Right lobe of liver (tissue), 6 donors: ENCODE data around the gene THEMIS. TPM values are rescaled to one million over a fixed set of nuclear protein-coding genes. Genes with fewer than 3 reads are reported as not detected.

ENCODE experiments used
- ATAC-seq, 4 donors: fragments of 200-7000 bp; cut with Tn5 transposase; one replicate each; pipeline ENCODE4 v1.9.1; 2020; ENCODE audit warnings: mild to moderate bottlenecking in 4 of 4, moderate library complexity in 4 of 4
- DNase-seq, 3 donors: peaks; one replicate each; pipeline ENCODE4 v3.0.0-alpha.2; 2020
- H3K27ac ChIP-seq, 3 donors: fragments of 200-600 bp; one replicate each; pipeline ENCODE4 v1.8.0; 2022
- H3K27me3 ChIP-seq, 2 donors: fragments of 200-600 bp; one replicate each; pipeline ENCODE4 v1.8.0; 2022
- H3K36me3 ChIP-seq, 4 donors: fragments of 200-600 bp; sonication (generic) in 1 of 4; one replicate each; pipeline versions ENCODE4 v1.5.1 to v1.8.0; 2017 to 2022; ENCODE audit warnings: control low read depth in 1 of 4
- H3K4me1 ChIP-seq, 4 donors: fragments of 200-600 bp; sonication (generic) in 1 of 4; one replicate each; pipeline versions ENCODE4 v1.5.1 to v1.8.0; 2017 to 2022; ENCODE audit warnings: control low read depth in 1 of 4
- H3K4me3 ChIP-seq, 3 donors: fragments of 200-600 bp; one replicate each; pipeline ENCODE4 v1.8.0; 2022
- H3K9me3 ChIP-seq, 4 donors: fragments of 200-600 bp; sonication (generic) in 1 of 4; one replicate each; pipeline versions ENCODE4 v1.5.1 to v1.8.0; 2017 to 2022; ENCODE audit warnings: control low read depth in 1 of 4
- POLR2A ChIP-seq: fragments of 450-650 bp; IDR thresholded peaks from one replicate; pipeline ENCODE4 v1.6.1; 2017; ENCODE audit warnings: antibody characterized with exemption, mild to moderate bottlenecking
- WGBS: methylation state at CpG from one replicate; pipeline ENCODE4 v1.1.6; 2018; ENCODE audit warnings: low coverage, low lambda C conversion rate; ENCODE audit not compliant: insufficient coverage; ENCODE audit errors: missing lambda C conversion rate; 5-methylcytosine and 5-hydroxymethylcytosine counted together
- intact Hi-C, 2 donors: fragments of 100-400 bp; cut with DNase I; formaldehyde crosslinking; loops; one replicate each; pipeline versions ENCODE4 v1.11.2 to v1.14.1; 2022
- total RNA-seq, 6 experiments: library from RNA; depleted of rRNA in 2 of 6; stranded (reverse); fragments of >200 nt in 2 of 6; fragmentation: NEBNext Ultra II Directional in 3 of 6; extraction: Animal tissue kit (Norgen Biotek cat#: 25700) in 3 of 6; gene quantifications; one replicate each; pipeline versions ENCODE4 v1.1.0 to v1.2.4, GENCODE V29; 2016 to 2023
- TF ChIP-seq, protein P1 (sequence below), 4 donors: fragments of 200-600 bp in 3 of 4; fragments of 450-650 bp in 1 of 4; IDR thresholded peaks; one replicate each; pipeline versions ENCODE4 v1.5.1 to v1.8.0; 2016 to 2022; ENCODE audit warnings: antibody characterized with exemption in 4 of 4, mild to moderate bottlenecking in 2 of 4
- donor health status: DM: no; HTN: yes; CAD: no.
- donor health status: DM: no; HTN: no; CAD: no.
- donor health status: DM: no; HTN: no; CAD: no.
- donor health status: DM: no; HTN: yes; CAD: no.
- donor health status: DM: no; HTN: yes; CAD: no.

Gene THEMIS
- total RNA-seq, 6 experiments from 2014 or later: 0.09 to 0.61 (median 0.17) TPM; not detected in 1

DNA sequence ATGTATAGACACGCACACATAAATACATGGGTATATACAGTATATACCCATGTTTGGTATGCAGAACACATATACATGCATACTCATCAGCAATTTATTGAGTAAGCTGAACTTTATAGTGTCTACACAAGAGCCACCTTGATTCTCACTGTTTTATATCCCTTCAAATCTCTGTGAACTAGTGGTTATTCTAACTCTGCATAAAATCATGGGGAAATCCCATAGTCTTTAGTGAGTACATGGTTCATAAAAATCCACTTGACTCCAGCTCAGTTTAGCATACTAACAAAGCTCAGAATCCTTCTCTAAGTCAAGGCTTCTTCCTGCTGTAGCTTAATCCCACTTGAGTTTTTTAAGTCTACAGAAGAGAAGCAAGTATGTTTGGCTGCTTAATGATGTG is 104.1 kb downstream of the THEMIS start:
- Histone ChIP-seq H3K36me3 (no peaks in the 10 kb centered on the region), H3K9me3 (no peaks in the 10 kb centered on the region), H3K4me1 (no peaks in the 10 kb centered on the region), H3K27me3 (no peaks in the 10 kb centered on the region), H3K27ac (no peak overlapping the region), H3K4me3 (no peak overlapping the region)
- no peak for ATAC-seq
- no peak for DNase-seq
- TF ChIP-seq POLR2A: no peak
- TF ChIP-seq, protein P1, sequence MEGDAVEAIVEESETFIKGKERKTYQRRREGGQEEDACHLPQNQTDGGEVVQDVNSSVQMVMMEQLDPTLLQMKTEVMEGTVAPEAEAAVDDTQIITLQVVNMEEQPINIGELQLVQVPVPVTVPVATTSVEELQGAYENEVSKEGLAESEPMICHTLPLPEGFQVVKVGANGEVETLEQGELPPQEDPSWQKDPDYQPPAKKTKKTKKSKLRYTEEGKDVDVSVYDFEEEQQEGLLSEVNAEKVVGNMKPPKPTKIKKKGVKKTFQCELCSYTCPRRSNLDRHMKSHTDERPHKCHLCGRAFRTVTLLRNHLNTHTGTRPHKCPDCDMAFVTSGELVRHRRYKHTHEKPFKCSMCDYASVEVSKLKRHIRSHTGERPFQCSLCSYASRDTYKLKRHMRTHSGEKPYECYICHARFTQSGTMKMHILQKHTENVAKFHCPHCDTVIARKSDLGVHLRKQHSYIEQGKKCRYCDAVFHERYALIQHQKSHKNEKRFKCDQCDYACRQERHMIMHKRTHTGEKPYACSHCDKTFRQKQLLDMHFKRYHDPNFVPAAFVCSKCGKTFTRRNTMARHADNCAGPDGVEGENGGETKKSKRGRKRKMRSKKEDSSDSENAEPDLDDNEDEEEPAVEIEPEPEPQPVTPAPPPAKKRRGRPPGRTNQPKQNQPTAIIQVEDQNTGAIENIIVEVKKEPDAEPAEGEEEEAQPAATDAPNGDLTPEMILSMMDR (IDR thresholded peaks at IDR 0.05): no peak
- 100% methylated on average over 1 of the region's 1 CpG for WGBS
- intact Hi-C loops: no loop called here

DNA sequence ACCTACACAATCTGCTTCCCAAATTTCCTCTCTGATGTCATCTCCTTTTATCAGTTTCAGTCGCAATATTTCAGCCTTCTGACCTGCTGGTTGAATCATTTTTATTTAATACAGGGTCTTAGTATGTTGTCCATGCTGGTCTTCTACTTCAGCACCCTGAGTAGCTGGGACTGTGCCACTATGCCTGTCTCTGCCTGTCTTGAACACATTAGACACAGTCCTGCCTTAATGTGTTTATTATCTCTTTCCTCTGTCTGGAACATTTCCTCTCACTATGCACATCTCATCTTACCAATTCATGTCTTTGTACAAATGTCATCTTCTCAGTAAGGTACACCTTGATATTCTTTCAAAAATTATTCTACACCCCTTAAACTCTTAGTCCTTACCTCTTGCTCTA is 106.5 kb downstream of the THEMIS start:
- intact Hi-C loops: no loop called here
- Histone ChIP-seq H3K36me3 (no peaks in the 10 kb centered on the region), H3K9me3 (no peaks in the 10 kb centered on the region), H3K27ac (no peak overlapping the region), H3K4me3 (no peak overlapping the region), H3K4me1 (no peaks in the 10 kb centered on the region), H3K27me3 (no peaks in the 10 kb centered on the region)
- no peak for DNase-seq
- TF ChIP-seq, protein P1 (IDR thresholded peaks at IDR 0.05): no peak
- TF ChIP-seq POLR2A: no peak
- 21% methylated on average over 1 of the region's 1 CpG for WGBS
- no peak for ATAC-seq

DNA sequence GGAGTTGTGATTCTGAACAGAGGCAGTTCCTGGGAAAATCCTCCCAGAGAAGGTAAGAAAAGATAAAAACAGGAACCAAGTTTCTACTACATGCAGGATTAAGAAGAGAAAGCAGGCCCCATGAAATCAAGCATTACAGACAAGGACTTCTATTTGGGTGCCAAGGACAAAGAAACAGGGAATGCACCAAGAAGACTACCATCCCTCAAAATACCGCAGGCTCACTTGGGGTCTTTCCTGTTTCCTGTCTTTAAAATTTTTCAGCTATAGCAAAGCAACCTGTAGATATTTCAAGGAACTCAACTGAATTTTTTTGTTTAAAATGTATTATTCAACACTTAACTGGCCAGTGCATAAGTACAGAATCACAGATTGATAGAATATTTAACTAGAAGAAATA is 107.5 kb downstream of the THEMIS start:
- Histone ChIP-seq H3K36me3 (no peaks in the 10 kb centered on the region), H3K9me3 (no peaks in the 10 kb centered on the region), H3K4me1 (no peaks in the 10 kb centered on the region), H3K27ac (no peak overlapping the region), H3K27me3 (no peaks in the 10 kb centered on the region), H3K4me3 (no peak overlapping the region)
- TF ChIP-seq, protein P1 (IDR thresholded peaks at IDR 0.05): no peak
- no peak for DNase-seq
- intact Hi-C loops: no loop called here
- no peak for ATAC-seq
- WGBS: 78% methylated on average over 1 of the region's 1 CpG

DNA sequence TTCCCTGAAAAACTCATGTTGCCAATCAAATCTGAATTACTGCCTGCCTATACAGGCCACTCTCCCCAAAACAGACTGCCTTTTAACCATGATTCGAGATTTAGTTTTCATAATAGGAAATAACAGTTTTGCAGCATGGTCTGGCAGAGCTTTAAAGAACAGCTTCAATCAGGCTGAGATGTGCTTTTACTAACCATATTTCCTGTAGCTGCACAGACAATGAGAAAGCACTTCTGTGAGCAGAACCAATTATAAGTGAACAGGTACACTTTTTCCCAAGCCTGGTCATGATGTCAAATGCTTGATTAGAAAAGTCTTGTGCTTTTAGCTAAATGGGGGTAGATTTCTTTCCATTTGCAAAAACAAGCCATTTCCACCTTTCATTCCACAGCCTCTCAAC is 108.2 kb downstream of the THEMIS start:
- Histone ChIP-seq H3K9me3 (no peaks in the 10 kb centered on the region), H3K36me3 (no peaks in the 10 kb centered on the region), H3K4me3 (no peak overlapping the region), H3K4me1 (no peaks in the 10 kb centered on the region), H3K27me3 (no peaks in the 10 kb centered on the region), H3K27ac (no peak overlapping the region)
- TF ChIP-seq, protein P1 (IDR thresholded peaks at IDR 0.05): no peak
- TF ChIP-seq POLR2A: no peak
- ATAC-seq: no peak
- intact Hi-C loops: no loop called here
- WGBS: 27% methylated on average over 1 of the region's 1 CpG
- DNase-seq: no peak
